ENCODE data around the gene ASAP2. TPM values are rescaled to one million over a fixed set of nuclear protein-coding genes. Genes with fewer than 3 reads are reported as not detected.

Gene ASAP2
- total and polyA plus RNA-seq, 2 donors (not counting 1 experiment from before 2014, with no cell fraction given), result 0.04 TPM; not detected in 1

DNA sequence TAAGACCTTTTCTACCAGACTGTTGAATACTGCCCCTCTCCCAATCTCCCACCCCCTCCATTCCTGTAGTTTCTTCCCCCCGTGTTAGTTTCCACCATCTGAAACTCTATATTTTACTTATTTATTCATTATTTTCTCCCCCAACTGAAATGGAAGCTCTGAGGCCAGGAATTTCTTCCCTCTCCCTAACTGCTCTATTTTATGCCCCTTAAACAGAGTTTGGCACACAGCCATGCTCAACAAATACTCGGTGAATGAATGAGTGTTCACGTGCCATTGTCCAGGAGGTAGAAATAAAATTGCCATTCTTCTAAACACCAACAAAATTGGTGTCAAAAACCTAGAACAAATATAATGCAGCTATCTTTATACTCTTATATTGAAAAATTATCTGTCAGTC is 211.1 kb downstream of the ASAP2 start:
- no peak overlapping the region for H2AFZ ChIP-seq (ENCODE audit: insufficient read depth, low read depth, low read length, poor library complexity, severe bottlenecking)
- Mint-ChIP-seq H3K27me3 (no peaks in the 10 kb centered on the region), H3K4me1 (peaks cover 32% of the 10 kb centered on the region), H3K4me3 (no peak overlapping the region), H3K9me3 (ENCODE audit: insufficient read depth) (no peaks in the 10 kb centered on the region), H3K27ac (no peak overlapping the region)
- intact Hi-C loops (cut with micrococcal nuclease), result no loop called here
- ATAC-seq (ENCODE audit: low read depth) (no peak), DNase-seq (no peak)
- peaks cover 3 to 19% of the 10 kb centered on the region in 2 experiments for H3K36me3 ChIP-seq (replicated peaks in 1 of 2; ENCODE audit: control extremely low read depth in 1 of 2, control insufficient read depth in 1 of 2, extremely low read depth in 1 of 2, insufficient read depth in 2 of 2, low read length in 1 of 2)
- no peak overlapping the region for H3K4me3 ChIP-seq (ENCODE audit: control extremely low read depth in 1 of 5, extremely low read depth in 1 of 5, insufficient read depth in 1 of 5, low read depth in 2 of 5, low read length in 4 of 5)
- H3K27me3 ChIP-seq (replicated peaks in 1 of 4; ENCODE audit: control extremely low read depth in 1 of 4, control insufficient read depth in 3 of 4, insufficient read depth in 4 of 4, low read length in 3 of 4), result no peaks in the 10 kb centered on the region
- peaks cover 85% of the 10 kb centered on the region for H3K79me2 ChIP-seq (ENCODE audit: control insufficient read depth, insufficient read depth, low read length)
- H3K27ac ChIP-seq (ENCODE audit: low read length in 2 of 2), result no peak overlapping the region
- H3K4me2 ChIP-seq (replicated peaks; ENCODE audit: low read depth, low read length, poor library complexity, severe bottlenecking), result no peak overlapping the region
- ChIA-PET POLR2A (no interaction called here), CTCF (interaction anchor here (0.7 kb wide), 1 partner anchor 280 kb away, joined by 5 read pairs; no protein-coding TSS in a partner anchor)
- TF ChIP-seq, protein P1, sequence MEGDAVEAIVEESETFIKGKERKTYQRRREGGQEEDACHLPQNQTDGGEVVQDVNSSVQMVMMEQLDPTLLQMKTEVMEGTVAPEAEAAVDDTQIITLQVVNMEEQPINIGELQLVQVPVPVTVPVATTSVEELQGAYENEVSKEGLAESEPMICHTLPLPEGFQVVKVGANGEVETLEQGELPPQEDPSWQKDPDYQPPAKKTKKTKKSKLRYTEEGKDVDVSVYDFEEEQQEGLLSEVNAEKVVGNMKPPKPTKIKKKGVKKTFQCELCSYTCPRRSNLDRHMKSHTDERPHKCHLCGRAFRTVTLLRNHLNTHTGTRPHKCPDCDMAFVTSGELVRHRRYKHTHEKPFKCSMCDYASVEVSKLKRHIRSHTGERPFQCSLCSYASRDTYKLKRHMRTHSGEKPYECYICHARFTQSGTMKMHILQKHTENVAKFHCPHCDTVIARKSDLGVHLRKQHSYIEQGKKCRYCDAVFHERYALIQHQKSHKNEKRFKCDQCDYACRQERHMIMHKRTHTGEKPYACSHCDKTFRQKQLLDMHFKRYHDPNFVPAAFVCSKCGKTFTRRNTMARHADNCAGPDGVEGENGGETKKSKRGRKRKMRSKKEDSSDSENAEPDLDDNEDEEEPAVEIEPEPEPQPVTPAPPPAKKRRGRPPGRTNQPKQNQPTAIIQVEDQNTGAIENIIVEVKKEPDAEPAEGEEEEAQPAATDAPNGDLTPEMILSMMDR (IDR thresholded peaks at IDR 0.05), result no peak
- no peak for TF ChIP-seq EZH2 (IDR thresholded peaks at IDR 0.05; ENCODE audit: borderline replicate concordance, insufficient read depth, low read depth, low read length, poor library complexity, severe bottlenecking)
- H4K20me1 ChIP-seq (ENCODE audit: control insufficient read depth, insufficient read depth, low read length, poor library complexity, severe bottlenecking), result peaks cover 38% of the 10 kb centered on the region
- H3K4me1 ChIP-seq (ENCODE audit: control insufficient read depth in 2 of 2, insufficient read depth in 2 of 2, low read length in 2 of 2), result peaks cover 11 to 12% of the 10 kb centered on the region in 2 donors
- no peaks in the 10 kb centered on the region for H3K9me3 ChIP-seq (ENCODE audit: control extremely low read depth in 1 of 3, control insufficient read depth in 2 of 3, insufficient read depth in 1 of 3, low read length in 2 of 3)
- no peak overlapping the region for H3K9ac ChIP-seq (ENCODE audit: low read length)
- WGBS (ENCODE audit: insufficient coverage), result 89% methylated on average over 1 of the region's 3 CpGs

DNA sequence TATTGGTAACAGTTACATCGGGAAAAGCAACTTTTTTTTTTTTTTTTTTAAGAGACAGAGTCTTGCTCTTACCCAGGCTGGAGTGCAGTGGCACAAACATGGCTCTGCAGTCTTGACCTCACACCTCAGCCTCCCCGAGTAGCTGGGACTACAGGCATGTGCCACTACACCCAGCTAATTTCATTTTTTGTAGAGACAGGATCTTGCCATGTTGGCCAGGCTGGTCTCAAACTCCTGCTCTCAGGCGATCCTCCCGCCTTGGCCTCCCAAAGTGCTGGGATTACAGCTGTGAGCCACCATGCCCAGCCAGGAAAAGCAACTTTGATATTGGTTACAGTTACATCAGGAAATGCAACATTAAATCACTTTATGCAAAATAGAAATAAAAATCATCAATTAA is 212.1 kb downstream of the ASAP2 start:
- Histone ChIP-seq H3K79me2 (ENCODE audit: control insufficient read depth, insufficient read depth, low read length) (peaks cover 87% of the 10 kb centered on the region), H3K4me2 (replicated peaks; ENCODE audit: low read depth, low read length, poor library complexity, severe bottlenecking) (no peak overlapping the region), H3K27me3 (replicated peaks in 1 of 4; ENCODE audit: control extremely low read depth in 1 of 4, control insufficient read depth in 3 of 4, insufficient read depth in 4 of 4, low read length in 3 of 4) (no peaks in the 10 kb centered on the region), H3K4me1 (ENCODE audit: control insufficient read depth in 2 of 2, insufficient read depth in 2 of 2, low read length in 2 of 2) (peaks cover 11 to 13% of the 10 kb centered on the region in 2 donors), H3K9me3 (ENCODE audit: control extremely low read depth in 1 of 3, control insufficient read depth in 2 of 3, insufficient read depth in 1 of 3, low read length in 2 of 3) (no peaks in the 10 kb centered on the region), H3K4me3 (ENCODE audit: control extremely low read depth in 1 of 5, extremely low read depth in 1 of 5, insufficient read depth in 1 of 5, low read depth in 2 of 5, low read length in 4 of 5) (no peak overlapping the region), H4K20me1 (ENCODE audit: control insufficient read depth, insufficient read depth, low read length, poor library complexity, severe bottlenecking) (peaks cover 40% of the 10 kb centered on the region), H3K36me3 (replicated peaks in 1 of 2; ENCODE audit: control extremely low read depth in 1 of 2, control insufficient read depth in 1 of 2, extremely low read depth in 1 of 2, insufficient read depth in 2 of 2, low read length in 1 of 2) (peaks cover 3 to 16% of the 10 kb centered on the region in 2 experiments), H2AFZ (ENCODE audit: insufficient read depth, low read depth, low read length, poor library complexity, severe bottlenecking) (no peak overlapping the region), H3K9ac (ENCODE audit: low read length) (no peak overlapping the region), H3K27ac (ENCODE audit: low read length in 2 of 2) (no peak overlapping the region)
- ChIA-PET POLR2A (no interaction called here), CTCF (interaction anchor here (0.7 kb wide), 1 partner anchor 121 kb away, joined by 3 read pairs; no protein-coding TSS in a partner anchor)
- Mint-ChIP-seq H3K4me1 (peaks cover 32% of the 10 kb centered on the region), H3K27me3 (no peaks in the 10 kb centered on the region), H3K27ac (no peak overlapping the region), H3K4me3 (no peak overlapping the region), H3K9me3 (ENCODE audit: insufficient read depth) (no peaks in the 10 kb centered on the region)
- DNase-seq (no peak), ATAC-seq (ENCODE audit: low read depth) (no peak)
- WGBS (ENCODE audit: insufficient coverage), result 100% methylated on average over 3 of the region's 4 CpGs
- TF ChIP-seq, protein P1 (IDR thresholded peaks at IDR 0.05), result no peak
- no peak for TF ChIP-seq EZH2 (IDR thresholded peaks at IDR 0.05; ENCODE audit: borderline replicate concordance, insufficient read depth, low read depth, low read length, poor library complexity, severe bottlenecking)
- intact Hi-C loops (cut with micrococcal nuclease), result no loop called here
